ENCODE results near the gene SMIM43. TPM values are rescaled to one million over a fixed set of nuclear protein-coding genes. Genes with fewer than 3 reads are reported as not detected.

The SMIM43 gene
- total and polyA plus RNA-seq, 2 of the 8 experiments (the other 6 are each of a cell fraction or from before 2014, with no cell fraction given), result 0.50 to 0.94 TPM

DNA sequence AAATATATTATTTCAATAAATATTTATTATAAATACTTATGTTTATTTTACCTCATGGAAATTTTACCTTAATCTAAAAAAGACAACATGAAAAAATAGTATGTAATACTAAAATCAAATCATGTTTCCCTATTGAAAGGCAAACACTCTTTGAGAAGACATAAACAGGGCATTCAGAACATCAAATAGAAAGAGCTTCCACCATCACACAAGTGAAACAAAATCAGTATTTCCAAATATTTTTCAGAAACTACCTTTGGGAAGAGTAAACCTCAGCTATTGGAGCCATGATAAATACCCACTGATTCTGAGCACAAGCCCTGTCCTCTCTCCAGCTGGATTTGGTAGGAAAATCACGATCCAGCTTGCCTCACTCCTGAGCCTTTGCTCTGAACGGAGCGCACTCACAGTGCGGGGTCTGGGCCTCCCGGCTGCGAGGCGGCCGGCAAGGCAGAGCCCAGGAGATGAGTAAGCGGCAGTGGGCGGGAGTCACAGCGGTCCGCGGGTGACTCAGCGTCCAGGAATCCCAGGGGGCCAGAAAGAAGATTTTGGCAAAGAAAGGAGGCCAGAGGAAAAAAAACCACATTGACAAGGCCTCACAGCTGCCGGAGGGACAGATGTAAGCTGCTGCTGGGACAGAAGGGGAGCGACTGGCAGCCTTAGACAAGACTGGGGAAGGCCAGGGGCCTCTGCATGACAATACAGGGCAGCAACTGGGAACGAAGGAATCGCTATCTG, 53.5 kb downstream of the SMIM43 start:
- Histone ChIP-seq H2BK12ac (ENCODE audit: low read depth, low read length) (no peak overlapping the region; the same call in 1 of the 2 replicates), H2BK120ac (replicated peaks; ENCODE audit: low read depth, low read length) (no peak overlapping the region), H3K27ac (ENCODE audit: low read depth, low read length) (peak overlapping the region; percentile 44; the same call in 1 of the 2 replicates)
- TF ChIP-seq, protein P1, sequence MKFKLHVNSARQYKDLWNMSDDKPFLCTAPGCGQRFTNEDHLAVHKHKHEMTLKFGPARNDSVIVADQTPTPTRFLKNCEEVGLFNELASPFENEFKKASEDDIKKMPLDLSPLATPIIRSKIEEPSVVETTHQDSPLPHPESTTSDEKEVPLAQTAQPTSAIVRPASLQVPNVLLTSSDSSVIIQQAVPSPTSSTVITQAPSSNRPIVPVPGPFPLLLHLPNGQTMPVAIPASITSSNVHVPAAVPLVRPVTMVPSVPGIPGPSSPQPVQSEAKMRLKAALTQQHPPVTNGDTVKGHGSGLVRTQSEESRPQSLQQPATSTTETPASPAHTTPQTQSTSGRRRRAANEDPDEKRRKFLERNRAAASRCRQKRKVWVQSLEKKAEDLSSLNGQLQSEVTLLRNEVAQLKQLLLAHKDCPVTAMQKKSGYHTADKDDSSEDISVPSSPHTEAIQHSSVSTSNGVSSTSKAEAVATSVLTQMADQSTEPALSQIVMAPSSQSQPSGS (IDR thresholded peaks at IDR 0.05; ENCODE audit: low read length), result 0 out of 2 replicates have a peak, but pooled peaks have one; percentile 48
- peak; percentile 70; the same call in 1 of the 2 replicates for TF ChIP-seq EGR1 (IDR thresholded peaks at IDR 0.05; ENCODE audit: borderline replicate concordance, low read depth, low read length)
- TF ChIP-seq, protein P2, sequence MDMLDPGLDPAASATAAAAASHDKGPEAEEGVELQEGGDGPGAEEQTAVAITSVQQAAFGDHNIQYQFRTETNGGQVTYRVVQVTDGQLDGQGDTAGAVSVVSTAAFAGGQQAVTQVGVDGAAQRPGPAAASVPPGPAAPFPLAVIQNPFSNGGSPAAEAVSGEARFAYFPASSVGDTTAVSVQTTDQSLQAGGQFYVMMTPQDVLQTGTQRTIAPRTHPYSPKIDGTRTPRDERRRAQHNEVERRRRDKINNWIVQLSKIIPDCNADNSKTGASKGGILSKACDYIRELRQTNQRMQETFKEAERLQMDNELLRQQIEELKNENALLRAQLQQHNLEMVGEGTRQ (IDR thresholded peaks at IDR 0.05; ENCODE audit: low read length), result no peak
- TF ChIP-seq MAFK (IDR thresholded peaks at IDR 0.05; ENCODE audit: low read depth, low read length), result peak; percentile 69; the same call in 1 of the 2 replicates
- peak; percentile 78; the same call in 1 of the 2 replicates for TF ChIP-seq TCF12 (IDR thresholded peaks at IDR 0.05; ENCODE audit: low read depth, low read length)
- TF ChIP-seq POLR2AphosphoS5 (IDR thresholded peaks at IDR 0.05; ENCODE audit: low read depth, low read length), result 0 out of 2 replicates have a peak, but pooled peaks have one; percentile 9
- TF ChIP-seq HDAC2 (IDR thresholded peaks at IDR 0.05; ENCODE audit: borderline replicate concordance in 1 of 2, low read depth in 2 of 2, low read length in 2 of 2), result peak; percentile 86 to 88; a peak in 3 of 4 replicates

More for the DNA sequence above, 53.5 kb downstream of the SMIM43 start:
- H3K9ac ChIP-seq (replicated peaks in 1 of 4; ENCODE audit: extremely low read depth in 1 of 4, low read depth in 3 of 4, low read length in 3 of 4), result peak overlapping the region in 2 of 4 experiments; percentile 25 to 30; a peak in 2 of 7 replicates
- CTCF ChIA-PET (ENCODE audit: partially characterized antibody), result interaction anchor here (0.7 to 3.8 kb wide), 9 partner anchors 9 to 354 kb away, joined by 3 to 20 read pairs (median 4); no protein-coding TSS in a partner anchor
- H3K23me2 ChIP-seq (ENCODE audit: low read depth, low read length), result no peaks in the 10 kb centered on the region
- no peaks in the 10 kb centered on the region for H4K20me1 ChIP-seq (replicated peaks in 1 of 2; ENCODE audit: control insufficient read depth in 1 of 2, insufficient read depth in 2 of 2, low read length in 2 of 2)
- no peak overlapping the region for H3K56ac ChIP-seq (replicated peaks; ENCODE audit: insufficient read length, low read depth, low read length)
- H2BK20ac ChIP-seq (ENCODE audit: low read length), result no peak overlapping the region
- H3K18ac ChIP-seq (ENCODE audit: extremely low read depth, low read length), result no peak overlapping the region
- no peaks in the 10 kb centered on the region for H3K79me2 ChIP-seq (ENCODE audit: control insufficient read depth in 1 of 2, insufficient read depth in 2 of 2, low read length in 2 of 2)
- peaks cover 5 to 10% (median 7%) of the 10 kb centered on the region in 4 experiments; a peak in 5 of 7 replicates for H3K4me1 ChIP-seq (replicated peaks in 1 of 4; ENCODE audit: control insufficient read depth in 3 of 4, insufficient read depth in 4 of 4, low read length in 3 of 4)
- no peaks in the 10 kb centered on the region for H3K36me3 ChIP-seq (ENCODE audit: control insufficient read depth in 2 of 4, insufficient read depth in 4 of 4, low read length in 3 of 4)
- no peak overlapping the region for H3K14ac ChIP-seq (ENCODE audit: insufficient read length)
- POLR2A ChIA-PET (ENCODE audit: partially characterized antibody), result interaction anchor here (0.9 to 2.3 kb wide), 3 partner anchors 13 to 26 kb away, joined by 3 to 15 read pairs (median 5); partner anchors contain the start of gene ANXA5
- peak overlapping the region; percentile 72 for H2AFZ ChIP-seq (ENCODE audit: low read length)
- peak overlapping the region; percentile 46; the same call in 1 of the 2 replicates for H2BK5ac ChIP-seq (ENCODE audit: low read depth, low read length)
- H3K23ac ChIP-seq (ENCODE audit: insufficient read length), result no peak overlapping the region
- peak; percentile 7 for FAIRE-seq
- 0 out of 2 replicates have a peak overlapping the region, but pooled peaks have one; percentile 0 for H2BK15ac ChIP-seq (ENCODE audit: low read length)
- H3K9me3 ChIP-seq (ENCODE audit: insufficient read depth in 2 of 2, low read depth in 1 of 2, low read length in 1 of 2), result no peaks in the 10 kb centered on the region; a peak in 1 of 4 replicates
- peak overlapping the region in 3 of 4 experiments; percentile 12 to 48 (median 26); a peak in 5 of 8 replicates for H3K4me3 ChIP-seq (ENCODE audit: extremely low read depth in 1 of 4, insufficient read depth in 2 of 4, low read depth in 3 of 4, low read length in 4 of 4)
- no peak overlapping the region for H4K91ac ChIP-seq (replicated peaks; ENCODE audit: insufficient read length, low read length)
- no peak overlapping the region for H3K4ac ChIP-seq (replicated peaks; ENCODE audit: insufficient read length, low read depth, low read length)
- H3K79me1 ChIP-seq (ENCODE audit: low read depth, low read length), result no peaks in the 10 kb centered on the region
- peak; percentile 84 to 85 for DNase-seq (ENCODE audit: low read depth in 1 of 2, low spot score in 2 of 2)
- no peak overlapping the region for H4K5ac ChIP-seq (ENCODE audit: insufficient read length, low read depth, low read length)
- 2% methylated on average over 18 of the region's 18 CpGs; no CpG with 5 or more reads in 1 of the 2 experiments for WGBS, 2 experiments (ENCODE audit: extremely low coverage in 1 of 2, insufficient coverage in 1 of 2, insufficient read length in 1 of 2, insufficient replicate concordance in 2 of 2, low coverage in 1 of 2, low lambda C conversion rate in 2 of 2, missing lambda C conversion rate in 1 of 2)
- H2AK5ac ChIP-seq (ENCODE audit: low read depth, low read length), result no peak overlapping the region
- H4K8ac ChIP-seq (ENCODE audit: extremely low read depth, insufficient read depth, low read length), result no peak overlapping the region
- H3K4me2 ChIP-seq (ENCODE audit: insufficient read depth in 1 of 2, low read depth in 2 of 2, low read length in 2 of 2), result peak overlapping the region; percentile 57 to 62
- H3K27me3 ChIP-seq (replicated peaks in 1 of 4; ENCODE audit: control insufficient read depth in 3 of 4, extremely low read depth in 1 of 4, insufficient read depth in 3 of 4, low read length in 3 of 4), result no peaks in the 10 kb centered on the region

Data from H1 (cell line).